GM20431 (cell line): ENCODE results near the gene AK8.

Source experiments
- in situ Hi-C: fragments of 300-500 bp; cut with MseI, MboI; formaldehyde crosslinking; loops from one replicate; pipeline ENCODE4 v1.15.0; 2020; ENCODE audit warnings: low sequenced_read_pairs; ENCODE audit not compliant: unreplicated experiment

AK8 gene, protein sequence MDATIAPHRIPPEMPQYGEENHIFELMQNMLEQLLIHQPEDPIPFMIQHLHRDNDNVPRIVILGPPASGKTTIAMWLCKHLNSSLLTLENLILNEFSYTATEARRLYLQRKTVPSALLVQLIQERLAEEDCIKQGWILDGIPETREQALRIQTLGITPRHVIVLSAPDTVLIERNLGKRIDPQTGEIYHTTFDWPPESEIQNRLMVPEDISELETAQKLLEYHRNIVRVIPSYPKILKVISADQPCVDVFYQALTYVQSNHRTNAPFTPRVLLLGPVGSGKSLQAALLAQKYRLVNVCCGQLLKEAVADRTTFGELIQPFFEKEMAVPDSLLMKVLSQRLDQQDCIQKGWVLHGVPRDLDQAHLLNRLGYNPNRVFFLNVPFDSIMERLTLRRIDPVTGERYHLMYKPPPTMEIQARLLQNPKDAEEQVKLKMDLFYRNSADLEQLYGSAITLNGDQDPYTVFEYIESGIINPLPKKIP

DNA sequence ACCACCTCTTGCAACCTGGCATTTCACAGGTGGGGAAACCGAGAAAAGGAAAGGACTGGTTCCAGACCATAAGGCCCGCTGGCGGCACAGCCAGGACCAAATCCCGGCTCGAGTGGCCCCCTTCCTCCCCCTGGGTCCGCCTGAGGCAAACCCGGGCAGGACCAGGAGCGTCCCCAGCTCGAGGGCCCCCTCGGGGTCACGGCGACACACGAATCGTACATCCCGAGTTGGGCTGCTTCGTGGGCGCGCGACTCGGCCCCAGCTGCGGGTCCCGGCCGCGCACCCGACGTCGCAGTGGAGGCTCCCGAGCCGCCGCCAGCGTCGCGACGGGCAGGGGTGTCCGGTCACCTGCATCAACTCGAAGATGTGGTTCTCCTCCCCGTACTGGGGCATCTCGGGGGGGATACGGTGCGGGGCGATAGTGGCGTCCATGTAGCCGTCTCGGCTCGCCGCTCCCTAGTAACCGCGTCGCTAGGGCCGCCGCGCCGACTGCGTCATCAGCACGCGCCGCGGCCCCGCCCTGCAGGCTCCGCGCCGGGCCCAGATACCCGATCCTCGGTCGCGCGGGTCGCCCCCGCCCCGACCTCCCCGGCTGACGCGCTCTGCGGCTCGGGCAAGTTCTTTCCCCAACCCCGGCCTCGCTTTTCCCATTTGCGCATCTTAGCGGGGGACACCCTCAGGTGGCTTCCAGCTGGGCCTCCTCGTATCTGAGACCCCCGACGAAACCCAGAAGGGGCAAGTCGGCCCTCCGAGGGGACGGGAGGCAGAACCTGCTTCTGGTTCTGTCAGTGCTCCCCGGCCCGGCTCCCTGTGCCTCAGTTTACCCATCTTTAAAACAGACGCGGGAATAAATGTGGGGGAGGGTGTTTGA, at the start of gene AK8:
TSS of gene AK8 (minus strand) at position 461 of the 871 bp plus-strand sequence. CDS start at position 432, 29 bp downstream.
- in situ Hi-C loops = no loop called here

DNA sequence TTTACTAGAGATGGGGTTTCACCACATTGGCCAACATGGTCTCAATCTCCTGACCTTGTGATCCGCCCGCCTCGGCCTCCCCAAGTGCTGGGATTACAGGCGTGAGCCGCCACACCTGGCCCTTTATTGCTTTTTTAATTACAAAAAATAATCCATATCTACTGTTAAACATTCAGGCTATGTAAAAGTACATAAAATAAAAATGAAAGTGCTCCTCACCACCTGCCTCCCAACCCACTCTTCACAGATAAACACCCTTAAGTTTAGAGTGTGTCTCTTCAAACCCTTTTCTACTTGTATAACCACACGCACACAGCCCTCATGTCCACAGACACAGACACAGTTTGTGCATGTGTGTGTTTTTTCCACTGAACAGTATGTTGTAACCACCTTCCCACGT, 49.6 kb upstream of the AK8 start:
- in situ Hi-C loops = no loop called here

DNA sequence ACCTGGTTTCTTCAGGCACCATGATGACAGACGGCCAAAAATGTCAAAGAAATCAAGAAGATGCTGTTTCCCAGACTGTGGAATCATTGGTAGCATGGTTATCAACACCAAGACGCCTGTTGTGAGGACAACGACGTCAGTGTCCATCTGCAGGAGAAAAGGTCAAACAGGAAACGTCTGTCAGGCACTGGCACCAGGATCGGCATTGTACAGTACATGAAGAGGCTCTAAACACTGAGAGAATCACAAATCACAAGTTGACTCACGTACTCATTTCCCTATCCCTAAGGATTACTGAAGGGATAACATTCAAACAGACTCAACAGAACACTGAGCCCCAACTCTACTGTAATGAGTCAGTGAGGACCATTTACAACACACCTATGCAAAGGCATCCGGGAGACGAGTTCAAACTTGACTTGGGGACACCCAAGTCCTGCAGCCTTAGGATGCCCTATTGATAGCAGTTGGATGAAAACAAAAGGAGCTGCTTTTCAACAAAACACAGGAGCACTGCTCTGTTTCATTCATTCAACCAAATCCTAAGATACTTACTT, 45.3 kb upstream of the AK8 start:
- in situ Hi-C loops = no loop called here

DNA sequence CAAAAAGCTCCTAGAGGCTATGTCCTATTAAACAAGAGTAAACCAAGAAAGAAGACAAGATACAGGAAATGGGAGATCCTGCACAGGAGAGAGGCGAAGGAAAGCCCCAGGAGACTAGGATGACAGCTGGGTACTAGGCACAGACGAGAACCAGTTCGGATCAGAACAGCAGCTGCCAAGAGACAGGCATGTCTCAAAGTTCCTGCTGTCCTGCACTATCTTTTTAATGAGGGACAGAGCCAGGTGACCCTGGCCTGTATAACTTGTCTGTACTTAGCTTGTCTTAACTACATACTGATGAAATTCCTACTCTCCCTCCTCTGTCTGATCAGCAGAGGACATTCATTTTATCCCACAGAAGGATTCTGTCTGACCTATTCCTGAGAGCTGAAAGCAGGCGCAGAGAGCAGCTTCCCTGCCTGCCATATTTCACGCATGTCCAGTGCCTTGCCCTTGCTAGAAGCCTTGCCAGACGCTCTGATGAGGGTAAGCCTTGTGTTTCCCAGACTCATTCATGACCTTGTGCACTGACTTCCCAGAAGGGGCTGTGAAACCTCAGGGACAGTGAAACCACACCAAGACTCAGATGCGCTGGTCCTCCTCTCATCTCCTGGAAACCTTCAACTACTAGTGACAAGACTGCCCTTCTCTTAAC, 41.7 kb upstream of the AK8 start:
- in situ Hi-C loops = no loop called here

DNA sequence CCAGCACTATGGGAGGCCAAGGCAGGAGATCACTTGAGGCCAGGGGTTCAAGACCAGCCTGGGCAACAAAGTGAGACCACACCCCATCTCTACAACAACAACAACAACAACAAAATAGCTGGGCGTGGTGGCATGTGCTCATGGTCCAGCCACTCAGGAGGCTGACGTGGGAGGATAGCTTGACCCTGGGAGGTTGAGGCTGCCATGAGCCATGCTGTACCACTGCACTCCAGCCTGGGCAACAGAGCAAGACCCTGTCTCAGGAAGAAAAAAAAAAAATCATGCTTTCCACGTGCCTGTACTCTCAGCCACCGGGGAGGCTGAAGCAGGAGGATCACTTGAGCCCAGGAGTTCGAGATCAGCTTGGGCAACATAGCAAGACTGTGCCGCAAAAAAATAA, 36.8 kb upstream of the AK8 start:
- in situ Hi-C loops = no loop called here

DNA sequence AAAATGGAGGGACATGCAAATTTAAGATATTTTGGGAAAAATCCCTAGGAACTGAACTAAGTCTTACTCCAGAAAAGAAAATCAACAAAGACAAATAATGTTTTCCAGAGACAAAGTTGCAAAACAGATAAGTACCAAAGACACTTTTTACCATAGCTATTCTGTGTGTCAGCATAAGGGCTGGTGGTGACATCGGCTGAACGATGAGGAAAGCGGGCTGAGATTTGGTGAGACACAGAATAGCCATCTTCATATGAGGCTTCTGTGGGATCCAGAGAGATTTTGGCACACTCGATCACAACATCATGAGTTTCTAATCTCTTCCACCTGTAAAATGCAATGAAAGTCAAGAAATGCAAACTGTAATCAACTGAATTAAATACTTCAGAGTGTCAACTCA, 34.0 kb upstream of the AK8 start:
- in situ Hi-C loops = no loop called here

DNA sequence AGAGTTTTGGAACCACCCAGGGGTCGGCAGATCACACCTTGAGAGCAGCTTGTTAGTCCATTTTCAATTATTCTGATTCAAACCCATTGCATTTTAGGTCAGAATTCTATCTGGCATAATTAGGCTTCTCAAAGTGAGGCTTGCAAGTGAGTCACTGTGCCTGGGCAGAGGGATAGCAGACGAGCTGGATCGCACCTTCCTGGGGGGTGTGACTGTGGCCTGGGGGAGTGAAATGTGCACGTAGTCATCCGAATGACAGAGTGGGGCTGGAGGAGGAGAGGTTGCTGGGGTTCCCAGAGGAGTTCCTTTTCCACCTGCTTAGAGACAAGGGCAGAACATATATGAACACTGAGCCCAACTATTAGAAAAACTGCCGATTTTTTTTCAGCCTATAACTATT, 32.3 kb upstream of the AK8 start:
- in situ Hi-C loops = no loop called here

DNA sequence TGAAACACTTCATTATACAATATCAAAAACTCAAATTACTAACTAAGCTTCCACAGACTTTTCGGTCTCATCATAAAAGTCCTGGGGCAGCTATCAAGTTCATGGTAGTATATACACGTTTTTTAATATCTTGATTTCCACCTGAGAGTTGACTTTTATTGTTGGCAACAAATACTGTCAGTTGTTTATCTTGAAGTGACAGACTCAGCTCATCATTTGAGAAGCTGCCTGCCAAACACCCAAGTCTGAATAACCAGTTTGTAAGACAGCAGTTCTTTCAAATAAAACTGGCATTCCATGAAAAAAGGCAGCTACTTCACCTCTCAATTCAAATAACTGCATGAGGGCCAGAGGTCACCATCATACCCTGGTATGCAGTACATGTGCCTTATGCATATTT, 31.2 kb upstream of the AK8 start:
- in situ Hi-C loops = no loop called here

DNA sequence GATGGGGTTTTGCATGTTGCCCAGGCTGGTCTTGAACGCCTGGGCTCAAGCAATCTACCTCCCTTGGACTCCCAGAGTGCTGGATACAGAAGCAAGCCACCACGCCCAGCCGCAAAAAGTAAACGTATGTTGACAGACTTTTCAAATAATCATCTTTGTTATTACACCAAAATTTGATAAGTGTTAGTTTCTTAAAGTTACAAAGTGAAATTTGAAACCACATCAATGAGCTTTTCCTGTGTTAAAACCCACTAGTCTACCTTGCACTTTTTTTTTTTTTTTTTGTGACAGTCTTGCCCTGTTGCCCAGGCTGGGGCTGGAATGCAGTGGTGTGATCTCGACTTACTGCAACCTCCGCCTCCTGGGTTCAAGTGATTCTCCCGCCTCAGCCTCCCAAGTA, 30.6 kb upstream of the AK8 start:
- in situ Hi-C loops = no loop called here

DNA sequence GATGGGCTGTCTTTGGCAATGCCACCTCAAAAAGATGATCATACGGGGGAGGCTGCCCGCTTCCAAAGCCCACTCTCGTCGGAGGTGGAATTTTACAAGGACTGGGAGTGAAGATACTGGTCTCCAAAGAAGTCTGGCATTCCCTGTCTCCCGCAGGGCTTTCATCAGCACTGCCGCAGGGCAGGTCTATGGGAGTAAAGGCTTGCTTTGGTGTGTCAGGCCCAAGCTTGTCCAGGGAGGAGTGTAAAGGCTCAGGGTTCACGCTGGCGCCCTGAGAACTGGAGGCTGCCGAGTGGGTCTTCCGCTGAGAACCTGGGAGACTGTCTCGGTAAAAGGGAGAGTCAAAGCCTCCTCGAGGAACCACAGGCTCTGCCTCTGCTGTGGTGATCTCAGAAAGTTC, 27.6 kb upstream of the AK8 start:
- in situ Hi-C loops = no loop called here

DNA sequence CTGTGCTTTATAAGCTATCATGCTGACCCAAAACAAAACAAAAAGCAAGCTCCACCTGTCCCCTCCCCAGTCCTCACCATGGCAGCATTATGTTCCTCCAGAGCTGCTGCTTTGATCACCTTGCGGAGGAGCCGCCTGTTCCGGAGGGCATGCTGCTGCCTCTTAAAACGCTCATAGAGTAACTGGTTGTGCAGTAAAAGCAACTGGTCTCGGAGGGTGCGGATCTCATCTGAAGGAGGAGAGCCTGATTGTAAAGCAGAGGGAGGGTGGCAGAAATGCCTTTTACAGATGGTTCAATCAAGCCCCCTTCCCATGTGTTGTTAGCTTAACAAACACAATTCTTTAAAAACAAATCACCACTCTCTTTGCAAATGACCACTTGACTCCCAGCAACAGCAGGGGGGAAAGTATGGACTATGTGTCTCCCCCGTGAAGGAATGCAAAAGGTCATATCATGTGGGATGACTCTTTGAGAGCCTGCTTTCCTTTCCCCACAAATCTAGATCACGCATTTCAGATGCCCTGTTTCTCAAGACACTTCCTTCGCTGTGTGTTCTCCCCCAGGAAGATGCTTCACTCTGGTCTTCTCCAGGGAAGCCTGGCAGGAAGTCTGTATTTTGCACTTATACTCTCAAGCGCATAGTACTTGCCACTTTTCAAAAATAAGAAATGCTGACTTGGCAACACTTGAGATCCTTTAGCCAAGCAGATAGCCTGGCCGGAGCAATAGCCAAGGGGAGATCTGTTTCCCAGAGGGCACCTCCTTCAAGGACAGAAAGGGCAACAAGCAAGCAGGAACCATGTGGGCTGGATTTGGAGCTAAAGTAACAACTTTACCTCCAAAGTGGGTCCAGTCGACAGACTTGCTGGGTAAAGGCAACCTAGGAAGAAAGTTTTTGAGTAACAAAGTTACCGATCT, 25.7 kb upstream of the AK8 start:
- in situ Hi-C loops = no loop called here

DNA sequence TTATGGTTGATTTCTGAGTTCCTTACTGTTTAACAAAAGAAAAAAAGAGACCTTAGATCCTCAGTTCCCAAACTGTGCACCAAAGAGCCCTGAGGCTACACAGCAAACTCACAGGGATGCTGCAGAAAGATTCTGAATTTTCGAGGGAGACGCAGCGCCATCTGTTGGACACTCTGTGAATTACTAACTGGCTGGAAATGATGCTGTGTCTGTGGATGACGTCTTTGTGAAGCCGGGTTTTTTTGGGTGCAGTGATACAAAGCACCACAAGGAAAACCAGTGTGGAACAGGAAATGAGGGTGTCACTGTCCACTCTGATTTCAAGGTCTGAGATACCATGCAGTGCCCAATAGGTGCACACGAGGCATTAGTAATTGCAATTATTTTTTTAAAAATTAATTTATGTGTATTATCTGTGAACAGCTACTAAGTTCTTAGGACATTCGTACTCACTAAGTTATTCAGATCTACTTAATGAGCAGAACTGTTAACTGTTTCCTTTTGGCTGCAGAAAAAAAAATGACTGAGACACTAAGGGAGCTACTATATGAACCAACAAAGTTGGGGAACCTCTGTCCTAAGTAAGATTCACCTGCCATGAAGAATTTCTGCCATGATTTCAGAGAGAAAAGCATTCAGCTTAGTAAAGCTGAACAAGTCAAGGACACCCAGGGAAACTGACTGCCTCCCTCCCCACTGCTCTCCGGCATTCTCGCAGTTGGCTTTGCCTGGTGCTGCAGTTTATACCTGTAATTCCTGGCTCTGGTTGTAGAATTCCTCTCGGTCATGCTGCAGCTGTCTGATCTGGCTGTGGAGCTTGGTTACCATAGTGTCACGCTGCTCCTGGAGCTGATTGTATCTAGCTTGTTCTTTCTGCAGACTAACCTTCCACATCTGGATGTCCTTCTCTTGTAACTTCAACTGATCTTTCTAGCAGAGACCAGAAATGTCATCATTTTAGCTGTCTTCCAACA, 24.1 kb upstream of the AK8 start:
- in situ Hi-C loops = no loop called here

DNA sequence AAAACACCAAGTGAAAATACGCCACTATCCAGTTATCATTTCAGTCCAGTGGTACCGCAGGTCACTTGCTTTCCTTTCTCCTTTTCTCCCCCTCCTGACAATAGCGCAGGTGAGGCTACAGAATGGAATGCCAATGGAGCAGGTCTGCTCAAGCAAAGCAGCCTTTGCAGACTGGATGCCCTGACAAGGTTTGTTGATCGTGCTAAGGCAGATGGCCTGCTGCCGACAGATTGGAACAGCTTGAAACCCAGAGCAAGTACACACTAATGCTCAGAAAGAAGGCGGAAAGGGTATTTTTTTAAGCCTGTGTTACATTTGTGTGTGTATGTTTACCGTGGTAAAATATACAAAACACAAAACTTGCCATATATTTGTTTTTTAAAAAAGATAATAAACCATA, 20.0 kb upstream of the AK8 start:
- in situ Hi-C loops = no loop called here

DNA sequence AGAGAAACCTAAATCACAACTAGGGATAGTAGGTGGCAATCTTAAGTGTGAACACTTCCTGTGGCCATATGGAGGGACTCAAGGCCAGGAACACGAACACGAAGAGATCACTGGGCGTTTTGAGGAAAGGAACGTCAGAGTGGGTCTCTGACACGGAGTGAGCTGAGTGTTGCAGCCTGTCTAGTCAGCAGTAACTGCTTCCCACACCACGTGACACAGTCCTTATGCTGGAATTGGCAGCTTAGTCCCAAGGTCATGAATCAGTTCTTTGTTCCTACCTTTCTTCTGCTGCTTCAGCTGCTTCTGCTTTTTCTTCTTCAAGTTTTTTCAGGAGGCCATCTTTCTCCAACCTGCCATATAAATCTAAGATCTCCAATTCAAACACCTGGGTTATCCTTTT, 18.8 kb upstream of the AK8 start:
- in situ Hi-C loops = no loop called here

DNA sequence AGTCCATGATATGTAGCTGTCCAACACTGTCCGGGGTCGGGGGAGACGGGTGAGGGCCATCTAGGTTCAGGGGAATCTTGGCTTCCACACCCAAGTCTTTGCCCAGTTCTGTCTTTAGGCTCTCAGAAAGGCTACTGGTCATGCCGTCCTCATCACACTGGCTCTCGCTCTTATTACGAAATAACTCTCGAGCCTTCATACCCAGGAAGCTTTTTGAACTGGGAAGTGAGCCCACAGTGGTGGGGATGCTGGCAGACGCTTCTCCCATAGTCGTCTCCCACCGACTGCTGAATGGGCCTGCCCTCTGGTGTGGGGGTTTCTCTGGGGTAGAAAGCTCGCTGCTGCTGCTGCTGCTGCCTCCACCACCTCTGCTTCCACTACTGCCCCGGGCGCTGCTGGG, 18.2 kb upstream of the AK8 start:
- in situ Hi-C loops = no loop called here

DNA sequence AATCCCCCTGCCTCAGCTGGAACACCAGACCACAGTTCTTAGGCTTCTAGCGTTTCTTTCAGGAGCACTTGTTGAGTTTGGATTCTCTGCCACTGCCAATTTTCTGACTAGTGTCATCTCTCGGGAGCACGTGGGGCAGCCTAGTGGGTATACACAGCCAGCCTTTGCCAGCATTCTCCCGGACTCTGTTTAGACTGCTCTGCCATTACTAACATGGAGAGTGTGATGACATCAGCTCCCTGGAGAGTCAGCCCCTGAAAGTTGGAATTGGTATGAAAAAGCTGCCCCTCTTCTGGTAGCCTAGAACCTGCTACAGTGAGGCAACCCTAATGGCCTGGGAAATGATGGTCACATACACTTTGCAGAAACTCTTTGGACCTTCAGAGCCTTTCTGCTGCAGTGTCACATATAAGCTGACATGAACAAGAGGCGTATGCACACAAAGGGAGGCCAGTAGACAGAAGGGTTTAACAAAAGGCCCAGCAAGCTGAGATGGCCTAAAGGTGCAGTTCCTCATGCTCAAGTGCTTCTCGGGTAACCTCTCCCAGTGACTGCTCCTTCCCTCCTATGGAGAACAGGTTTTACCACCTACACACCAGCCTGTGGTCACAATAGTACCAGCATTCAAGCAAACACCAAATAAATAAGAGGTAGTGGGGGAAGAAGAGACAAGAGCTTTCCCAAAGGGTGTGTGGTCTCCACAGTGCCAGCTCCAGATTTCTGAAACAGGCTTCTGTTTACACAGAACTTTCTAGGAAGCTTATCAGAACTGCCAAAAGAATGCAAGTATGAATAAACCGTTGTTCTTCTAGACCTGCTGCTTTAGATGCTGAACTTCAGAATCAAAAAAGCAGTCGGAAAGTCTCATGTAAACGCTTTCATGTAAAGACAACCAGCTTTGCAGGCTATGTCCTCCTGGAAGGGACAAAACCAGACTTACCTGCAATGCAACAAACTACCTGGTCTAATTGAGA, 17.1 kb upstream of the AK8 start:
- in situ Hi-C loops = no loop called here

DNA sequence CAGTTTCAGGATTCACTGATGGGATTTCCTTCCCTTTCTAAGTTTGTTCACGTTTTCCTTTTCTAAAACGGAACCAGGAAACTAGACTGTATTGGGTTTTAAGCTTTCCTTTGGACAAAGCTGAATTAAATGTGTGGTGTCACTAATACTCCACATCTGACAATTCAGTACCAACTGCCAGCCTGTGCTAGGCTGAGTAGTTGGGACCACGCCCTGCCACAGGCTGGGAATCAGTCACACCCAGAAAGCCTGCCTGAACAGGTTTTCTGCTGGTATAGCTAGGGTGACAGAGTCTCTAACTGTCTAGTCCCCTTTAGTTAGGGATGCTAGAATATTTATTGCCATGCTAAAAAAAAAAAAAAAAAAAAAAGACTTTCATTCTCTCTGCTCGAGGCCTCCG, 16.3 kb upstream of the AK8 start:
- in situ Hi-C loops = no loop called here
